Posterior vena cava (tissue), 2 donors: ENCODE results near the gene ZNF488. TPM values are rescaled to one million over a fixed set of nuclear protein-coding genes. Genes with fewer than 3 reads are reported as not detected.

ENCODE experiments used
- DNase-seq: peaks from one replicate; pipeline ENCODE4 v3.0.0-alpha.2; 2020; ENCODE audit warnings: low spot score
- intact Hi-C, 2 donors: fragments of 100-400 bp; cut with DNase I; formaldehyde crosslinking; loops; one replicate each; pipeline versions ENCODE4 v1.14.1 to v1.14.2; 2022 to 2023
- total RNA-seq, 2 donors: library from RNA; stranded (reverse); fragmentation: NEBNext Ultra II Directional; extraction: Animal tissue kit (Norgen Biotek cat#: 25700); gene quantifications; one replicate each; pipeline ENCODE4 v1.2.1, GENCODE V29; 2021
- donor health status: DM: yes; HTN: yes; CAD: no.
- donor health status: DM: yes; HTN: yes; CAD: no.

The ZNF488 gene
- total RNA-seq, 2 donors from 2014 or later, result not detected

GRCh38 chr10:47322300-47323061, 61.6 kb downstream of the ZNF488 start, which contains the start of gene GDF2:
GDF2 (plus strand) TSS chr10:47322454; CDS start chr10:47322669, 215 bp downstream.
- no peak for DNase-seq
- intact Hi-C loops, result no loop called here

- DNase-seq, result peak; percentile 49
- intact Hi-C loops, result no loop called here
These were observed 62.4 kb downstream of the ZNF488 start for GRCh38 chr10:47321521-47322195.

GRCh38 chr10:47320812-47321211, 63.3 kb downstream of the ZNF488 start:
- intact Hi-C loops, result no loop called here
- no peak for DNase-seq

- no peak for DNase-seq
- intact Hi-C loops, result no loop called here
These were observed 64.3 kb downstream of the ZNF488 start for GRCh38 chr10:47319784-47320183.

- intact Hi-C loops, result no loop called here
These were observed 65.4 kb downstream of the ZNF488 start for GRCh38 chr10:47318706-47319105.

GRCh38 chr10:47317251-47317650, 66.8 kb downstream of the ZNF488 start:
- DNase-seq, result no peak
- intact Hi-C loops, result no loop called here

More at GRCh38 chr10:47318706-47319105, 65.4 kb downstream of the ZNF488 start:
- DNase-seq, result peak; percentile 43

GRCh38 chr10:47316131-47316530, 68.0 kb downstream of the ZNF488 start:
- no peak for DNase-seq
- intact Hi-C loops, result no loop called here

Other genes with a start within 250 kb of the ZNF488 start
- gene GDF10, start 84.1 kb downstream of the ZNF488 start, total RNA-seq, result 10 to 100 TPM in 1 of 2 donors, 1 to 10 TPM in 1; 1.5 to 18.6 TPM
- gene GDF2, start 61.8 kb downstream of the ZNF488 start, total RNA-seq, result not detected
- gene RBP3, start 35.9 kb downstream of the ZNF488 start, total RNA-seq, result not detected
- gene ANXA8, start 99.8 kb upstream of the ZNF488 start, total RNA-seq, result not detected
- gene FAM25G, start 107.4 kb upstream of the ZNF488 start, total RNA-seq, result not detected
- gene AGAP9, start 139.3 kb upstream of the ZNF488 start, total RNA-seq, result 1 to 10 TPM; 3.7 to 5.8 TPM